Hepatic stellate cell (primary cell): ENCODE measurements around the gene B3GALT6.
A peak's percentile ranks its signal among the peaks of the same experiment; 100 is the strongest.

ENCODE experiments used
- DNase-seq: peaks from one replicate; pipeline ENCODE4 v3.0.0; 2011; ENCODE audit warnings: low spot score

Gene B3GALT6

DNA sequence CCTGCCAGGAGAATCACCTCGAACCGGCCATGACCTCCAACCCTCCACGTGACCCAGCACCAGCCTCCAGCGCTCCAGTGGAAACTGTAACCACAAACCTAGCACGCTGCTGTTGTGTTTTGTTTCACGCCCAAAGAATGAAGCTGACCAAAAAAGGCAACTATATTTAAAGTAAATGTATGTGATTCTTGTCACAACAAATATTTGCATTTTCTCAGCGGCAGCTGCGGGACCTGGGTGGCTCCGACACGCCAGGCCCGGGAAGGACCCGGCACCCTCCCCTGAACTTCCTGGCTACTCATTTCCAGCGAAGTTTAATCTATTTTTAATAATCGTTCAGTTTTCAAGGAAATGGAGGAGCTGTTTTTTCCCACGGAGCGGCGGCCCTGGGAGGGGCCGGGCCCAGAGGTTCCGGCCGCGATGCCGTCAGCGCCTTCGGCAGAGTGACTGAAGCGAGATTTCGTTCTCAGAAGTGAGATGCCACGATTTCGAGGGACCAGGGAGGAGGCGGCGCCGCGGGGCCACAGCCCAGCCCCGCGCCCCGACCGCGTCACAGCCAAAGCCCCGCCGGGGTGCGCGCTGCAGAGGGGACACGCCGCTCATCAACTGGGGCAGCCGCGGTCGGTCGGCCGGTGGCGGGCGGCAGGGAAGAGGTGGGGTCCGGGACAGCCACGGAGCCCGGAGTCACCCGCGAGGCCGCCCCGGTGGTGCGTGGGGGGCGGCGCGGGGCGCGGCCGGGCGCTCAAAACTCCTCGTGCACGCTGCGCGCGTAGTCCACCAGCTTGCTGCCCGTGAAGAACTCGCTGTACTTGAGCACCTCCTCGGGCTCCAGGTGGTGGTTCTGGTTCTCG is 15.0 kb upstream of the B3GALT6 start:
- DNase-seq: no peak

DNA sequence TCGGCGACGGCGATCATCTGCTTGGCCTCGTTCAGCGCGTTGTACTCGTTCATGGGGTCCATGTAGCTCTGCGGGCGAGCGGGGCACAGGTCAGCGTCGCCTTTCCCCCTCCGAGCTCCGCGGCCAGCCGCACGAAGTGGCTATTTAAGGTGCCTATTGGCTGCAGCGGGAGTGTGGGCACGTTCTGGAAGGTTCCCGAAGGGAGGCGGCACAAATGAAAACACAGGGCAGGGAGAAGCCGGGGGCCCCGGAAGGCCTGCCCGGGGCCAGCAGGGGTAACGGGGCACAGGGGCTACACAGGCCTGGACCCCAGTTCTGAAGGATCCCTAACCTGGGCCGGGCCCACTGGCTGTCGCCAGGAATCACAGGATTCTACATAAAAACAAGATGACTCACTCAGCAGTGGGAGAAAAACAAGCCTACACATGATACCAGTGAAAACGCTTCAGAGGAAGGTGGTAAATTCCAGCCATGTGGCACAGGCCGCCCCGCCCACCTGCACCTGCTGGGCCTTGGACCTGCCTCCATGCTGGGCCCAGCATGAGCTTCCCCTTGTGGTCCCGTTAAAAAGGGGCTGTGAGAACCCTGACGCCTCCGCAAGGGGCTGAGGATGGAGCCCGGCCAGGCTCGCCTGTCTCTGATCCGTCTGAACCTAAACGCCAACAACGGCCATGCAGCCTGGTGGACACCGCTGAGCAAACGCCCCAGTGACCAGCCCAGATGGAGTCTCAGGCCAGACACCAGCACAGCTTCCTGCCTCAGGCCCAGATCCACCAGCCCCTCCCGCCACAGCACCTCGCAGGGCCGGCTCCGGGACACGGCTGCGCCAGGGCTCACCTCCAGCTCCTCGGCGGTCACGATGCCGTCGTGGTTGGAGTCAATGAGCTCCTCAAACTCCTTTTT is 14.2 kb upstream of the B3GALT6 start:
- no peak for DNase-seq

GRCh38 chr1:1218524-1219200 is 13.4 kb upstream of the B3GALT6 start:
- DNase-seq: no peak

- DNase-seq: no peak
Observed at GRCh38 chr1:1219341-1219740, 12.7 kb upstream of the B3GALT6 start.

DNA sequence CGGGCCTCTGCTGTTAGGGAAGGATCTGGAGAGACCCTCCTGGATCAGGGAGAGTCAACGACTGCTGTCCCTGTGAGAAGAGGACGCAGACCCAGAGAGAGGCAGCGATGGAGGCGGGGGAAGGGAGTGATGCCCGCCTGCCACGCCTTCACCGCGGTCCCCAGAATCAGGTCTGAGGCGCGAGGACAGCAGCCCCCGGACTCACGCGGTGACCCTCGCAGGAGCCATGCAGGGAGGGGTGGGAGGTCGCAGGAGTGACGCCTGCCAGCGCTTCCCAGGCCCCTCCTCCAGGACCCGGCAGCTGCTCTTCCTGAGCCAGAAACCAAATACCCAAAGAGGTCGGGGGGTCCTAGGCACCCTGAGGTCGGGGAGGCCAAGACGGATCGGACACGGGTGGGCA is 11.8 kb upstream of the B3GALT6 start:
- no peak for DNase-seq

- no peak for DNase-seq
Observed at GRCh38 chr1:1221887-1222574, 10.0 kb upstream of the B3GALT6 start.

DNA sequence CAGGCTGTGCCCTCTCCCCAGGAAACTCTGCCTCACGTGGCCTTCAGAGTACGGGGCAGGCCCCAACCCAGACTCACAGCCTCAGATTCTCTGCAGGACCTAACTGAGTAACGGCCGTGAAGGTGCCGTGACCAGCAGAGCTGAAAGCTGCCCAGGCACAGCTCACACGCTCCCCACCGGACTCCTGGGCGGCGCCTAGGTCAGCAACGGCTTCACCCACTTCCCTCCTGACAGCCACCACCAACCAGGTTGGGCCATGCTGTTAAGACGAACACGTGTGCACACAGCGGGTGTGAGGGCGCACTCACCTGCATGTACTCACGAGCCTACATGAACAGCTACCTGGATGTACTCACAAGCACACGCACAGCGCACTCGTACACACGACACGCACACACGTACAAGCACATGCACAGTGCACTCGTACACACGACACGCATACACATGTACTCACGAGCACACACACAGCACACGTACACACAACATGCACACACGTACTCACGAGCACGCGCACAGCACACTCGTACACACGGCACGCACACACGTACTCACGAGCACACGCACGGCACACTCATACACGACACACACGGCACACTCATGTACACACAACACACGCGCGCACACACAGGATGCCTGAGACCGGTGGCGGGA is 9.3 kb upstream of the B3GALT6 start:
- no peak for DNase-seq

- DNase-seq: no peak
Observed at GRCh38 chr1:1223321-1223720, 8.7 kb upstream of the B3GALT6 start.

DNA sequence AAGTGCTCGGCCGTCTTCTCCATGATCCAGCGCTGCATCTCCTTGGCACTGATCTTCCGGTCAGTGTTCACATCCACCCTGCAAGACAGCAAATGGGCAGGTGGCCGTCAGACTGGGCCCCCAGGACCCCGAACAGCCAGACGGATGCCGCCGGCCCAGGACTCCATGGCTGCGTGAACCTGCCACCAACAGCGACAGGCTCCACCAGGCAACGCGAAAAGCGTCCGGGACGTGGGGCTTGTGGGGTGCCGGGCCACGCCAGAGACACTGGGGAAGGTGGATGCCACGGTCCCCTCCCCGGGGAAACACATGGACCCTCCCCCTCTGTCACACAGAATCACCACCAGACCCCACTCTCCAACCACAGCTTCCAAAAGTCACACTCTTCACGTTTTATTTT is 8.1 kb upstream of the B3GALT6 start:
- DNase-seq: no peak

GRCh38 chr1:1225238-1225845 is 6.7 kb upstream of the B3GALT6 start:
- no peak for DNase-seq

GRCh38 chr1:1225913-1226312 is 6.1 kb upstream of the B3GALT6 start:
- no peak for DNase-seq

- DNase-seq: no peak
Observed at GRCh38 chr1:1226566-1227362, 5.3 kb upstream of the B3GALT6 start.

DNA sequence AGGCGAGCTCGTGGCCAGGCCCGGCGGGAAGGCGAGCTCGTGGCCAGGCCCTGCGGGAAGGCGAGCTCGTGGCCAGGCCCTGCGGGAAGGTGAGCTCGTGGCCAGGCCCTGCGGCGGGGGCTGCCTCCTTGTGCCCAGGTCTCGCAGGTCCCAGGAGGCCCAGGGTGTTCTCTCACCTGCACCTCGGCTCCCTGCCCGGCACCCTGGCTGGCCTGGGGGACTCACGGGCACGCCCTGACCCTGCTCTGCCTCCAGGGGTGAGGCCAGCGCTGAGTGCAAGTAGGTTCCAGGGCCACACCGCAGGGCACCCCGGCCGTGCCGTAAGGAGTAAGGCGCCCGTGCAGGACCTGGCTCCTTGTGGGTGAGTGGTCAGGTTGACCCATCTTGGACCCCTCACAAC is 4.7 kb upstream of the B3GALT6 start:
- no peak for DNase-seq

DNA sequence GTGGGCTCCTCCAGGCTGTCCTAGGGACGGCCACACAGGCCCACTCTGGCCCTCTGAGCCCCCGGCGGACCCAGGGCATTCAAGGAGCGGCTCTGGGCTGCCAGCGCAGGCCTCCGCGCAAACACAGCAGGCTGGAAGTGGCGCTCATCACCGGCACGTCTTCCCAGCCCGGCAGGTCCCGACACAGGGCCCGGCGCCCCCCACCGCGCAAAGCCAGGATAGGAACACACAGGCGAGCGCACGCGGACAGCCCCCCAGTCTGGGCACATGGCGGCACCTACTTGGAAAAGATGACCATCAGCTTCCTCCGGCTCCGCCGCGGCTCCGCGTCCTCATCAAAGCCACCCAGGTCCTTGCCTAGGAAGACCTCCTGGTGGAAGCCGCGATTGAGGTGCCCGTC is 3.9 kb upstream of the B3GALT6 start:
- DNase-seq: no peak

DNA sequence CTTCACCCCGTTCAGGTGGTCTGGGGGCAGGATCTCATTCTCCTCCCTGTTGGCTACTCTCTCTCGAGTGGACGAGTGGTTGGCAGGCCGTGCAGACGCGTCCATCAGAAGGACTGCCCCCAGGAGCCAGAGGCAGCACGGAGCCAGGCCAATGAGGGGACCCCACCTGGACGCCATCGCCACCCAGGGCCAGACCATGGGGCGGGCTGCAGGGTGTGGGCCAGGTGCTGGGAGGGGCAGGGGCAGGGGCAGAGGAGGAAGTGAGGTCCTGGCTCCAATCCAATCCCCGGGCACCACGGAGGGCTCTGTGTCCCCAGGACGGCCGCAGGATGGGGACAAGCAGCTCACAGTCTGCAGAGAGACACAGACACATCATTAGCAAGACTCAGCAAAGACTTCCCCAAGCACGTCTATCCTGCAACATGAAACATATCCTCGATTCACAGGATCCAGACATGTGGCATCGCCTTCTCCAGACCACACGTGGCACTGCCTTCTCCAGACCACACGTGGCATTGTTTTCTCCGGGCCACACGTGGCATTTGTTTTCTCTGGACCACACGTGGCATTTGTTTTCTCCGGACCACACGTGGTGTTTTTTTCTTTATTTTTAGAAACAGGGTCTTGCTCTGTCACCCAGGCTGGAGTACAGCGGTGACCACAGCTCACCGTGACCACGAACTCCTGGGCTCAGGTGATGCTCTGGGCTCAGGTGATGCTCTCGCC is 3.3 kb upstream of the B3GALT6 start:
- DNase-seq: no peak

GRCh38 chr1:1229770-1230169 is 2.3 kb upstream of the B3GALT6 start:
- no peak for DNase-seq

- DNase-seq: peak; percentile 94
Observed at GRCh38 chr1:1230656-1231399, 1.2 kb upstream of the B3GALT6 start.

DNA sequence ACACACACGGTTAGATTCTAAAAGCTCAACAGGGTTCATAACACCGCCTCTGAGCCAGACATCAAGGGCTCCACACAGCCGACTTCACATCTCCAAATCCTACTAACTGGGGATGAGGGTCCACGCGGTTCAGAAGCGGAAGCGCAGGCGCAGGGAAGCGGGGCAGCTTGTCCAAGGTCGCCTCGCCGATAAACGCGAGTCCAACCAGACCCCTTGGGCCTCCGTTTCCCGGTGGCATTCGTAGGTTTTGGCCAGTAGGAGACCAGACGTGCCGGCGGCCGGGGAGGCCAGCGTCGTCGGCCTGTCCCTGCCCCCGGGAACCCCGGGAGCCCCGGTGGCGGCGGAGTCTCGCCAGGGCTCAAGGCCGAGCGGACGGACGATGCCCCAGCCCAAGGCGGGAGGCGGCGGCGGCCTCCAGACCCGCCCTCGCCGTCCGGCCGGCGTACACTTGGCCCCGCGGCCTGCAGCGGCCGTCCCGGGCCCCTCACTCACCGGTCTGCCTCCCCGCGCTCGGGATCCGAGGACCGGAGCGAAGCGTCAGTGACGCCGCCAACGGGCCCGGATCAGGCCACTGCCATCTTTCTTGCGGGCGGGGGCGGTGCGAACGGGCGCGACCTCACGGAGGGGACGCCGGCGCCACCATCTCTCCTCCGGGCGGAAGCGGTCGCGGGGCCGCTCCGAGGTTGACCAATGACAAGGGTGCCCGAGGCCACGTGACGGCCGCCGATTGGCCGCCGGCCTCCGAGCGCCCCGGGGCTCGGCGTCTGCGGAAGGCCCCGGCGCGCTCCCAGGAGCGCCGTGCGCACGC is 433 bp upstream of the B3GALT6 start, which contains the start of gene SDF4:
SDF4 (minus strand) TSS at position 602 of the 808 bp plus-strand sequence. CDS start 3,229 bp downstream, outside the sequence.
- DNase-seq: peak; percentile 100
